Measurements from ENCODE around the gene VSIR. TPM values are rescaled to one million over a fixed set of nuclear protein-coding genes. Genes with fewer than 3 reads are reported as not detected.

VSIR gene
- total RNA-seq, 1 experiment from 2014 or later: 57.7 TPM

GRCh38 chr10:71721313-71721712 lies 52.0 kb downstream of the VSIR start:
- intact Hi-C loops (cut with micrococcal nuclease; ENCODE audit: unreplicated experiment): no loop called here
- CTCF ChIA-PET: no interaction called here
- no peak for TF ChIP-seq EZH2 (IDR thresholded peaks at IDR 0.05; ENCODE audit: low read depth)
- no peak for TF ChIP-seq CTCF (conservative IDR thresholded peaks at IDR 0.05)

GRCh38 chr10:71720288-71720687 lies 53.0 kb downstream of the VSIR start:
- Histone ChIP-seq H3K27ac (no peak overlapping the region), H3K4me2 (no peak overlapping the region), H3K9me3 (ENCODE audit: insufficient read depth, low read depth) (no peaks in the 10 kb centered on the region), H3K4me1 (replicated peaks; ENCODE audit: insufficient read depth) (peaks cover 3% of the 10 kb centered on the region), H3K79me2 (ENCODE audit: low read depth) (no peaks in the 10 kb centered on the region), H3K4me3 (no peak overlapping the region), H3K36me3 (ENCODE audit: low read depth) (no peaks in the 10 kb centered on the region), H4K20me1 (ENCODE audit: insufficient read depth) (no peaks in the 10 kb centered on the region), H3F3A (ENCODE audit: insufficient read depth, low read depth) (no peaks in the 10 kb centered on the region; the same call in 1 of the 2 replicates), H3K9me2 (ENCODE audit: insufficient read depth) (no peaks in the 10 kb centered on the region), H3K27me3 (ENCODE audit: insufficient read depth, low read depth) (no peaks in the 10 kb centered on the region), H2AFZ (no peak overlapping the region)
- CTCF ChIA-PET: interaction anchor here (0.7 kb wide), 1 partner anchor 392 kb away, joined by 4 read pairs; no protein-coding TSS in a partner anchor
- POLR2A ChIA-PET (ENCODE audit: unreplicated experiment): interaction anchor here (0.6 kb wide), 2 partner anchors 34 to 1024 kb away, joined by 3 to 4 read pairs; no protein-coding TSS in a partner anchor
- no TSS peak for BruUV-seq (replicated peaks)
- TF ChIP-seq EZH2 (IDR thresholded peaks at IDR 0.05; ENCODE audit: low read depth) (no peak), CTCF (conservative IDR thresholded peaks at IDR 0.05) (no peak)
- DNase-seq: no peak
- intact Hi-C loops (cut with micrococcal nuclease; ENCODE audit: unreplicated experiment): no loop called here

More at GRCh38 chr10:71721313-71721712, 52.0 kb downstream of the VSIR start:
- H3K9me3 ChIP-seq (ENCODE audit: insufficient read depth, low read depth): no peaks in the 10 kb centered on the region
- no peak for DNase-seq
- H2AFZ ChIP-seq: no peak overlapping the region
- POLR2A ChIA-PET (ENCODE audit: unreplicated experiment): no interaction called here
- BruUV-seq (replicated peaks): no TSS peak
- peaks cover 13% of the 10 kb centered on the region for H3K4me1 ChIP-seq (replicated peaks; ENCODE audit: insufficient read depth)
- no peaks in the 10 kb centered on the region; the same call in 1 of the 2 replicates for H3F3A ChIP-seq (ENCODE audit: insufficient read depth, low read depth)
- H3K27me3 ChIP-seq (ENCODE audit: insufficient read depth, low read depth): no peaks in the 10 kb centered on the region
- no peaks in the 10 kb centered on the region for H3K36me3 ChIP-seq (ENCODE audit: low read depth)
- H3K79me2 ChIP-seq (ENCODE audit: low read depth): no peaks in the 10 kb centered on the region
- no peak overlapping the region for H3K4me3 ChIP-seq
- no peaks in the 10 kb centered on the region for H4K20me1 ChIP-seq (ENCODE audit: insufficient read depth)
- H3K9me2 ChIP-seq (ENCODE audit: insufficient read depth): no peaks in the 10 kb centered on the region
- H3K4me2 ChIP-seq: no peak overlapping the region
- no peak overlapping the region for H3K27ac ChIP-seq

- Histone ChIP-seq H3F3A (ENCODE audit: insufficient read depth, low read depth) (no peaks in the 10 kb centered on the region; the same call in 1 of the 2 replicates), H3K36me3 (ENCODE audit: low read depth) (no peaks in the 10 kb centered on the region), H3K27me3 (ENCODE audit: insufficient read depth, low read depth) (no peaks in the 10 kb centered on the region), H3K9me2 (ENCODE audit: insufficient read depth) (no peaks in the 10 kb centered on the region), H4K20me1 (ENCODE audit: insufficient read depth) (no peaks in the 10 kb centered on the region), H3K4me3 (no peak within 1 kb of the TSS), H2AFZ (no peak within 1 kb of the TSS), H3K27ac (no peak within 1 kb of the TSS), H3K4me1 (replicated peaks; ENCODE audit: insufficient read depth) (peaks cover 1% of the 10 kb centered on the region), H3K79me2 (ENCODE audit: low read depth) (no peaks in the 10 kb centered on the region), H3K4me2 (no peak within 1 kb of the TSS), H3K9me3 (ENCODE audit: insufficient read depth, low read depth) (no peaks in the 10 kb centered on the region)
- intact Hi-C loops (cut with micrococcal nuclease; ENCODE audit: unreplicated experiment): no loop called here
- CTCF ChIA-PET: interaction anchor here (0.7 kb wide), 1 partner anchor 111 kb away, joined by 5 read pairs; no protein-coding TSS in a partner anchor
- DNase-seq: no peak
- no TSS peak for BruUV-seq (replicated peaks)
- POLR2A ChIA-PET (ENCODE audit: unreplicated experiment): interaction anchor here (0.6 kb wide), 1 partner anchor 1024 kb away, joined by 3 read pairs; no protein-coding TSS in a partner anchor
- TF ChIP-seq EZH2 (IDR thresholded peaks at IDR 0.05; ENCODE audit: low read depth) (no peak), CTCF (conservative IDR thresholded peaks at IDR 0.05) (no peak)
These were observed 53.7 kb downstream of the VSIR start, which contains the start of gene C10orf105 for GRCh38 chr10:71719464-71720201. Gene C10orf105, minus strand, starts transcription at chr10:71719778. Its CDS starts 3,441 bp downstream, at chr10:71716337.

Measured in PC-9 (cell line).